GM19467 (cell line): ENCODE data around the gene SCGB1D2.
"Not testable (repeated sequence)": the region's sequence is repeated elsewhere in the genome, so short reads cannot be mapped to it uniquely, and the experiment has no call there.

Experiments
- ATAC-seq: cut with Tn5 transposase; IDR thresholded peaks from one replicate; pipeline ENCODE4 v1.9.1; 2021; ENCODE audit warnings: mild to moderate bottlenecking, moderate library complexity; ENCODE audit not compliant: unreplicated experiment

SCGB1D2 gene

GRCh38 chr11:62242021-62242420, at the start of gene SCGB1D2:
Gene SCGB1D2 (plus strand): TSS chr11:62242239. CDS start chr11:62242308, 69 bp downstream.
- ATAC-seq, result no peak

- ATAC-seq, result no peak
Observed at GRCh38 chr11:62193952-62194351, 48.1 kb upstream of the SCGB1D2 start.

- ATAC-seq, result not testable (repeated sequence)
Observed at GRCh38 chr11:62195010-62195409, 47.0 kb upstream of the SCGB1D2 start.

GRCh38 chr11:62195945-62196344, 46.1 kb upstream of the SCGB1D2 start:
- no peak for ATAC-seq

- not testable (repeated sequence) for ATAC-seq
Observed at GRCh38 chr11:62197400-62197799, 44.6 kb upstream of the SCGB1D2 start.

- ATAC-seq, result no peak
Observed at GRCh38 chr11:62201376-62201775, 40.7 kb upstream of the SCGB1D2 start.

GRCh38 chr11:62202910-62203309, 39.1 kb upstream of the SCGB1D2 start:
- no peak for ATAC-seq

GRCh38 chr11:62204430-62204829, 37.6 kb upstream of the SCGB1D2 start:
- no peak for ATAC-seq

GRCh38 chr11:62205441-62205840, 36.6 kb upstream of the SCGB1D2 start:
- ATAC-seq, result no peak

- not testable (repeated sequence) for ATAC-seq
Observed at GRCh38 chr11:62206276-62207066, 35.6 kb upstream of the SCGB1D2 start.

- no peak for ATAC-seq
Observed at GRCh38 chr11:62208785-62209144, 33.3 kb upstream of the SCGB1D2 start.

GRCh38 chr11:62217191-62217748, 24.8 kb upstream of the SCGB1D2 start:
- no peak for ATAC-seq

- ATAC-seq, result no peak
Observed at GRCh38 chr11:62221498-62221897, 20.5 kb upstream of the SCGB1D2 start.

GRCh38 chr11:62223095-62223494, 18.9 kb upstream of the SCGB1D2 start:
- ATAC-seq, result no peak

- ATAC-seq, result no peak
Observed at GRCh38 chr11:62233730-62234129, 8.3 kb upstream of the SCGB1D2 start.

GRCh38 chr11:62236187-62236586, 5.9 kb upstream of the SCGB1D2 start:
- ATAC-seq, result no peak

- ATAC-seq, result no peak
Observed at GRCh38 chr11:62237499-62237898, 4.5 kb upstream of the SCGB1D2 start.

- no peak for ATAC-seq
Observed at GRCh38 chr11:62238151-62238550, 3.9 kb upstream of the SCGB1D2 start.

GRCh38 chr11:62241095-62241494, 944 bp upstream of the SCGB1D2 start:
- ATAC-seq, result no peak

- ATAC-seq, result no peak
Observed at GRCh38 chr11:62245271-62245753, 3.3 kb downstream of the SCGB1D2 start.

- no peak for ATAC-seq
Observed at GRCh38 chr11:62251698-62252097, 9.7 kb downstream of the SCGB1D2 start.

- no peak for ATAC-seq
Observed at GRCh38 chr11:62253999-62254542, 12.0 kb downstream of the SCGB1D2 start.
